GM12872 (cell line): ENCODE data around the gene SPOCK3.

Source experiments
- TF ChIP-seq, protein P1 (sequence below): IDR thresholded peaks from 3 replicates; pipeline ENCODE4 v1.5.1; 2011; ENCODE audit warnings: low read depth, mild to moderate bottlenecking, low read length, moderate library complexity; ENCODE audit not compliant: insufficient read depth

The SPOCK3 gene

DNA sequence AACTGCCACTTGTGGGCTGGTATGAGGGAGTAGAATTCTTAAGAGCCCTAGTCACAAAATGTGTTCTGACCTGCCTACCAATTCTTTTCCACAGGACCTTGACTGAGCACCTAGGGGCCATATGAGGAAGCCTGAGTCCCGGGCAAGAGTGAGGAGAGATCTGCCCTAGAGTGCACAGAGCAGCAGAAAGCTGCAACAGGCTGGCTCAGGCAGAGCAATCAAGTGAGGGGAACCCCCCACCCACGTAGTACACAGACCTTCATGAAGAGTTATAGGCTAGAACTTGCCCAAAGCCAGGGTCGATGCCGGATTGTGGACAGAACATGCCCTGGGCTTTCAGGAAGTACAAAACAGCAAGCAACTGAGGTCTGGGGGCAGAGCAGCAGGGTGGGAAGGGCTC, 117.0 kb downstream of the SPOCK3 start:
- TF ChIP-seq, protein P1, sequence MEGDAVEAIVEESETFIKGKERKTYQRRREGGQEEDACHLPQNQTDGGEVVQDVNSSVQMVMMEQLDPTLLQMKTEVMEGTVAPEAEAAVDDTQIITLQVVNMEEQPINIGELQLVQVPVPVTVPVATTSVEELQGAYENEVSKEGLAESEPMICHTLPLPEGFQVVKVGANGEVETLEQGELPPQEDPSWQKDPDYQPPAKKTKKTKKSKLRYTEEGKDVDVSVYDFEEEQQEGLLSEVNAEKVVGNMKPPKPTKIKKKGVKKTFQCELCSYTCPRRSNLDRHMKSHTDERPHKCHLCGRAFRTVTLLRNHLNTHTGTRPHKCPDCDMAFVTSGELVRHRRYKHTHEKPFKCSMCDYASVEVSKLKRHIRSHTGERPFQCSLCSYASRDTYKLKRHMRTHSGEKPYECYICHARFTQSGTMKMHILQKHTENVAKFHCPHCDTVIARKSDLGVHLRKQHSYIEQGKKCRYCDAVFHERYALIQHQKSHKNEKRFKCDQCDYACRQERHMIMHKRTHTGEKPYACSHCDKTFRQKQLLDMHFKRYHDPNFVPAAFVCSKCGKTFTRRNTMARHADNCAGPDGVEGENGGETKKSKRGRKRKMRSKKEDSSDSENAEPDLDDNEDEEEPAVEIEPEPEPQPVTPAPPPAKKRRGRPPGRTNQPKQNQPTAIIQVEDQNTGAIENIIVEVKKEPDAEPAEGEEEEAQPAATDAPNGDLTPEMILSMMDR = no peak

DNA sequence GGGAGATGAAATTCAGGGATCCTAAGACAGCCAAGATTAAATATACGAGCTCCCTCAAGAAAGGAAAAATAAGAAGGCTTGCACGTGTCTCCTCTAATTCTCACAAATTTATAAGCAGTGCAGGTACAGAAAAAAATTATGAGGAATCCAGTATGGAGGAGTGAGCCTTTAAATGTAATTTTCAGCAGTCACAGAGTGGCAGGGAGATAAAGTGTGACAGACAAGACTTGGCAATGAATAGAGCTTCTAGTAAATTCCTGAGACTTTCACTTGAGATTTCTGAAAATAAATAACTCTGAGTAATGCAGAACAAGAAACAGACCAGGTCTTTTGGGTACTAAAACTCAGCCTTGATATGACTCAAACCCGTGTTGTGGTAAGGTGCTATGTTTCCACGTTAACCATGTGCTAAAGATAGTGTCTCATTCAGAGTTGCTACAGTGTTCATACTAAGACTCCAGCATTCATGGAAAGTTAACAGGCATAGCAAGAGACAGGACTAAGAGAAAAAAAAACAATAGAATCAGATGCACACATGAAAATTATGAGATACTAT, 119.8 kb downstream of the SPOCK3 start:
- TF ChIP-seq, protein P1 = no peak

DNA sequence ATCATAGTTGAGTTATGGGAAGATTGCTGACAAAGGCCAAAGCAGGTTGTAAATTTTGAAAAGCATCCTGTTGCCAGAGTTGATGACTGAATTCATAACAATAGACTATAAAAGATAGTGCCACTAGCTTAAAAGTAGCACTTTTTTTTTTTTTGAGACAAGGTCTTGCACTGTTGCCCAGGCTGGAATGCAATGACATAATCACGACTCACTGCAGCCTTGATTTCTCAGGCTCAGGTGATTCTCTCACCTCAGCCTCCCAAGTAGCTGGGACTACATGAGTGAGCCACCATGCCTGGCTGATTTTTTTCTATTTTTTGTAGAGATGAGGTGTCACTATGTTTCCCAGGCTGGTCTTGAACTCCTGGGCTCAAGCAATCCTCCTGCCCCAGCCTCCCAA, 122.7 kb downstream of the SPOCK3 start:
- TF ChIP-seq, protein P1 = no peak

DNA sequence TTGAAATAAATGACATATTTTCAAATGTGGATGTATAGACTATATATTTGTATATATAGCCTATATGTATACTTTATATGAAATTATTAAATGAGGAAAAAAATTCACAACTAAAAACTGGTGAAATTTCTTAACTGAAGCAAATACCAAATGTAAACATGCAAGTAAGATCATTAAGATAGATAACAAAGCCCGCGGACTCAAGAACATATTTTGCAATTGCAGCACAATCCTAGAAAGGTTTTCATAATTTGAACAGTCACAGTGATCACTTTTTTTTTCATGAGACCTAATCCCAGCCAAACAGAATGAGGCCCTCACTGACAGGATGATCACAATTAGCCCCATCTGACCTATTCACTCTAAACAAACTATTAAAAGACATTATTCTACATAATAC, 123.2 kb downstream of the SPOCK3 start:
- TF ChIP-seq, protein P1 = no peak

DNA sequence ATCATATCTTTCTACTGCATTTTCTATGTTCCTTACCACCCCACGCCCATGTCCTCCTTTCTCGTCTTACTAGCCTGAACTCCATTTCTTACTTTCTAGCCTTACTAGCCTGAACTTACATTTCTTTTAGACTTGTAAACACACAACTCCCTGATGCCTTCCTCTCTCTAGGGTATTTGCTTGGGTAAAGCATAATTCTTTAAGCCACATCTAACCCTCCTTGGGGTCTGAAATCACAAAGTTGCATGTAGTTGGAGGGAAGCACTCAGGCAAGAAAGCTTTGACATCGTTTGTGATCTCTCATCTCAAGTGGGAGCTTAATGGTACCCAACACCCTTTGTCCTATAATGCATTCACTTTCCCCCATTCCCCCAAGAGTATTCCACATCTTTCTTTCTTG, 124.4 kb downstream of the SPOCK3 start:
- TF ChIP-seq, protein P1 = no peak

DNA sequence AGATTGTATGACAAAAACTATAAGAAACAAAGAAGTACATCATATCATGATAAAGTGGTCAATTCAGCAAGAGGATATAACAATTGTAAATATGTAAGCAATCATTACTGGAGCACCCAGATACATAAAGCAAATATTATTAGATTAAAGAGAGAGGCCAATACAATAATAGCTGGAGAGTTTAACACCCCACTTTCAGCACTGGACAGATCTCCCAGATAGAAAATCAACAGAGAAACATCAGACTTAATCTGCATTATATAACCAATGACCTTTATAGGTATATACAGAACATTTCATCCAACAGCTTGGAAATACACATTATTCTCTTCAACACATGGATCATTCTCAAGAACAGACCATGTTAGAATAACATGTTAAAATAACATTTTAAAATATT, 128.4 kb downstream of the SPOCK3 start:
- TF ChIP-seq, protein P1 = no peak

DNA sequence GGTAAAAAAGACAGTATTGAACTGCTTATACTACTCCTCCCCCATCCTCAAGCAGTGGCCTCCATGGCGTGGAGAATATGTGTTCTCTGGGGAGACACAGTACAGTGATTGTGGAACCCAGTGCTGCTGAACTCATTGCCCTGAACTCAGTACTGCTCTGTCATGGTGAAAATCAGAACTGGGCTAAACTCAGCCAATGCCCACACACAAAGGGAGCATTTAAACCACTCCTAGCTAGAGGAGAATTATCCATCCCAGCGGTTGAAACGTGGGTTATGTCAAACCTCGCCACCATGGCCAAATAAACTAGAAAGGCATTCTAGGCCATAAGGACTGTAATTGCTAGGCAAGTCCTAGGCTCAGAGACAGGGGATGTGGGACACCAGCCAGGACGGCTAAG, 131.8 kb downstream of the SPOCK3 start:
- TF ChIP-seq, protein P1 = no peak
